Stimulated activated naive CD8-positive, alpha-beta T cell treated with anti-CD3 and anti-CD28 coated beads, Interleukin-15, amount 100 ng/mL, for 72 hours (primary cell): ENCODE results near the gene PRKN.
A peak's percentile ranks its signal among the peaks of the same experiment; 100 is the strongest.

ENCODE experiments used
- ATAC-seq: fragments of 150-1000 bp; cut with Tn5 transposase; 2 replicates; pipeline ENCODE4 v1.10.0; 2021; ENCODE audit warnings: mild to moderate bottlenecking, moderate library complexity
- DNase-seq, 2 donors: peaks; one replicate each; pipeline ENCODE4 v3.0.0; 2021 to 2022
- H3K27ac Mint-ChIP-seq, 2 donors: one replicate each; pipeline ENCODE4 v1.8.0; 2022; ENCODE audit warnings: mild to moderate bottlenecking in 2 of 2, mixed read lengths in 2 of 2, moderate library complexity in 2 of 2
- H3K27me3 Mint-ChIP-seq: one replicate; pipeline ENCODE4 v1.8.0; 2022; ENCODE audit warnings: mixed read lengths
- H3K4me1 Mint-ChIP-seq: one replicate; pipeline ENCODE4 v1.8.0; 2022; ENCODE audit warnings: mild to moderate bottlenecking, mixed read lengths
- H3K4me3 Mint-ChIP-seq, 2 donors: one replicate each; pipeline ENCODE4 v1.8.0; 2022; ENCODE audit warnings: mild to moderate bottlenecking in 2 of 2, mixed read lengths in 2 of 2, moderate library complexity in 1 of 2
- H3K9me3 Mint-ChIP-seq, 2 donors: one replicate each; pipeline ENCODE4 v1.8.0; 2022; ENCODE audit warnings: mixed read lengths in 2 of 2

The PRKN gene

DNA sequence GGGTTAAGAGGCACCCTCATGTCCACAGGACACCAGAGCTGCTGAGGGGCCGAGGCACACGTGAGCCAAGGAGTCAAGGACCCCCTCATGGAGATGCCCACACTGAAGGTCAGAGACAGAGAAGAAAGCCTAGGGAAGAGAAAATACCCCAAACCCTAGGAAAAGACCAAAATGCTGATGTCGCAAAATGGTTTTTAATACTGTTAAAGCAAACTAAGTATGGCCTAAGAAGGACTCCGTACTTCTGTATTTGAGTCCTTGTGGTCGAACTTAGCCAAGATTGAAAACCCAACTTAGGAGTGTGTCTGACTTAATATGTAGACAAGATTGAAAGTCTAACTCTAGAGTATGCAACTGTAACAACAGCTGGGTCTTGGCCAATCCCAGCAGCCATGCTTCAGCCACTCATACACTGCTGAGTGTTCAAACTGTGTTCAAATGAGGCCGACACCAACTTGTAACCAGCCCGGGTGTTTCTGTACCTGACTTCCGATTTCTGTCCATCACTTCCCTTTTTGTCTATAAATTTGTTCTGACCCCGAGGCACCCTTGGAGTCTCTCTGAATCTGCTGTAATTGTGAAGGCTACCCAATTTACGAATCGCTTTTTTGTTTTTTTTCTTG lies 1361.2 kb downstream of the PRKN start:
- Mint-ChIP-seq H3K27me3 (no peaks in the 10 kb centered on the region), H3K27ac (no peak overlapping the region), H3K4me1 (no peaks in the 10 kb centered on the region), H3K4me3 (no peak overlapping the region), H3K9me3 (peaks cover 5 to 8% of the 10 kb centered on the region in 2 donors)
- DNase-seq: no peak
- ATAC-seq: no peak

DNA sequence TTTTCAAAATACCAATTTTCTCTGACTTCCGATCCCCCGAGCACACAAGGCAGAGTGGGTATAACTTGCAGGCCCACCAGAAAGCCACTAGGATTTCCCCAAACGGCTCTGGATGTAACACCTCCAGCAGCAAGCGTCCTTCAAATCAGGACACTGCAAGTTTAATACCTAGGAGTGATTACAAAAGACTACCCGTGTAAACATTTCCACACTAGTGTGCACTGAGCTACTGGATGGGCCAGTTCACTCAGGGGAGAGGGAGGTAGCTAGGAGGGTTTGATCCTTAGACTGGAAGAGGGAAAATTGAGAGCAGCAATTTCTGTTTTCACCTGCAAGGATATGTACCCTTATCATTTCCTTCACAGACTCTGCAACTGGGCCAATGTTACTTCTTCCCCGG lies 1361.9 kb downstream of the PRKN start:
- Mint-ChIP-seq H3K27me3 (no peaks in the 10 kb centered on the region), H3K4me1 (no peaks in the 10 kb centered on the region), H3K9me3 (peaks cover 5 to 8% of the 10 kb centered on the region in 2 donors), H3K27ac (no peak overlapping the region), H3K4me3 (no peak overlapping the region)
- ATAC-seq (no peak), DNase-seq (no peak)

DNA sequence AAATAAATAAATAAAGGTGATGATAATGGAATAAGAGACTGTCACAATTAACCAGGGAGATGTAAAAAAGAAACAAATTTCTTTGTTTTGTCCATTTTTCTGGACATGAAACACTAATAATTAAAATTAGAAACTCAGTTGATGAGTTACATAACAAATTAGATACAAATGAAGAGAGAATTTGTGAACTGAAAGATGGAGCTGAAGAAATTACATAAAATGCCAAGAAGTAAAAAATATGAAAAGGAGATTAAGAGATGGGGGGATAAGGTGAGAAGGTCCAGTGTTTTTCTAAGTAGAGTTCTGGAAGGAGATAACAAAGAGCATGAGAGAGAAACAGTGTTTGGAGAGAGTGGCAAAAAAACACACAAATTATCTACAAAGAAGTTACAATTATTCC lies 1364.3 kb downstream of the PRKN start:
- H3K4me3 Mint-ChIP-seq: no peak overlapping the region
- ATAC-seq (no peak), DNase-seq (no peak)
- no peaks in the 10 kb centered on the region for H3K27me3 Mint-ChIP-seq
- no peaks in the 10 kb centered on the region for H3K4me1 Mint-ChIP-seq
- H3K9me3 Mint-ChIP-seq: peaks cover 5 to 8% of the 10 kb centered on the region in 2 donors
- H3K27ac Mint-ChIP-seq: no peak overlapping the region

DNA sequence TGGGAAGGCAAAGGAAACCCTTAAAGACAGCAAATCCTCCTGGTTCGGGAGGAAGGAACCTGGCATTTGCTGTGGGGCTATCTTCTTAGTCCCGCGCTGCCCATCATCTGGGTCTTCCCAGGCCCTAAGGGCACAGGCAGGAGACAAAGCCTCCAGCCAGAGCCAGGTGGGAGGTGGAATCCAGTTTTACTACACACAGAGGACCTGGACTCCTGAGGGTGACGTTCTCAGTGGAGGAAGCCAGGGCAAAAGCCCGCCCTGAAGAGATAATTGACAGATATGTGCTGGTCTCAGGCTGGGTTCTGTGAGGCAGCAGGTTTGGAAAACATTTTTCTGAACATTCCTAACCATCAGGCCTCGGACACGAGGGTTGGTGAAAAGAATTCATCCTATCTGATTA lies 1365.3 kb downstream of the PRKN start:
- DNase-seq (no peak), ATAC-seq (no peak)
- Mint-ChIP-seq H3K4me3 (no peak overlapping the region), H3K4me1 (no peaks in the 10 kb centered on the region), H3K27ac (no peak overlapping the region), H3K27me3 (no peaks in the 10 kb centered on the region), H3K9me3 (peaks cover 5 to 8% of the 10 kb centered on the region in 2 donors)

DNA sequence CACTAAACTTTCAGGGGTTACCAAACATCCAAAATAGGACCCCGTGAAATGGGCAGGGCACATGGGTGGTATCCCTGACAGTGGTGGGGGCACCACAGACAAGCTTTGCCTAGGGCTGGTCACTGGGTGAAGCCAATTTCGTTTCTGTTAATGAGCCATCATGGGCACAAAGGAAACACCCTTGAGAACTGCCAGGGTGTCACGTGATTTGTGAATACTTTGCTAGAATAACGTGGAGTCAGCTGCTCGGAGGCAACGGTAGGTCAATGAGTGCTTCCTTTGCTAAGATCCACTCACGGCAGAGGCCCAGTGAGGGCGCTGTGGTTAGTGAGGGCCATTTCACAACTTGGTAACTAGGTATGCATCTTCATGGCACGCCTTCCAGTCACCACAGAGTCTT lies 1366.0 kb downstream of the PRKN start:
- no peak for ATAC-seq
- no peak for DNase-seq
- peaks cover 4% of the 10 kb centered on the region for H3K4me1 Mint-ChIP-seq
- no peak overlapping the region for H3K27ac Mint-ChIP-seq
- H3K9me3 Mint-ChIP-seq: peaks cover 5 to 8% of the 10 kb centered on the region in 2 donors
- H3K4me3 Mint-ChIP-seq: no peak overlapping the region
- no peaks in the 10 kb centered on the region for H3K27me3 Mint-ChIP-seq

DNA sequence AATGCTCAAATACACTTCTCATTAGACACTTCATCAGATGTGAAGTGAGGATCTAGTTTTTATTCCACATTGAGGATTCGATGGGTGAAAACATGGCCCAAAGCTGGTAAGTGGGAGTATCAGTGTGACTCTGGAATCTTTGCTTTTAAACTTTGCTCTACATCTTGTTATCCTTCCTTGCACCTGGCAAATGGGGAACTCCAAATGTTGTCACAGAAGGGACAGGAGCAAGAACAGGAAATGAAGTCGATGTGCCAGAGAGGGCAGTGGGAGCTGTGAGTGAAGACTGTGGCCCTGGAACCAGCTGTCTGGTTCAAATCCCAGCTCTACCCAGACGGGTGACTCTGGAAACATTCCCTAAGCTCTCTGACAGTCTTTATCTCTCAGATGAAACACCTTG lies 1367.0 kb downstream of the PRKN start:
- H3K9me3 Mint-ChIP-seq: peaks cover 5 to 8% of the 10 kb centered on the region in 2 donors
- peaks cover 7% of the 10 kb centered on the region for H3K4me1 Mint-ChIP-seq
- H3K4me3 Mint-ChIP-seq: no peak overlapping the region
- ATAC-seq (no peak), DNase-seq (no peak)
- no peaks in the 10 kb centered on the region for H3K27me3 Mint-ChIP-seq
- H3K27ac Mint-ChIP-seq: no peak overlapping the region

DNA sequence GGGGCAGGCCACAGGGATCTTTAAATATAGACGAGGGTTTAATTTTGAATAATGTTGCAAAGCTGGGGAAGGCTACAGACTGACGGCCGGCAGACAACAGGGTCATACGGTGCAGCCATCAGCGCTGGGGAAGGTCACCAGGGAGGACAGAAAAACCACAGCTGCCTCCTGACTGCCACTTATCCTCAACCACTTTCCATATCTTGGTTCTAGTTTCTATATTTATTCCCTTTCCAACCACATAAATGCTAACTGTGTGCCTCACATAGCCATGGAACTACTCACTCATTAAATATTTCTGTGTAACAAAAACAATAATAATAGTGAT lies 1368.0 kb downstream of the PRKN start:
- no peak overlapping the region for H3K27ac Mint-ChIP-seq
- no peaks in the 10 kb centered on the region for H3K27me3 Mint-ChIP-seq
- no peak overlapping the region for H3K4me3 Mint-ChIP-seq
- H3K4me1 Mint-ChIP-seq: peaks cover 7% of the 10 kb centered on the region
- no peak for DNase-seq
- peaks cover 5 to 8% of the 10 kb centered on the region in 2 donors for H3K9me3 Mint-ChIP-seq
- no peak for ATAC-seq

DNA sequence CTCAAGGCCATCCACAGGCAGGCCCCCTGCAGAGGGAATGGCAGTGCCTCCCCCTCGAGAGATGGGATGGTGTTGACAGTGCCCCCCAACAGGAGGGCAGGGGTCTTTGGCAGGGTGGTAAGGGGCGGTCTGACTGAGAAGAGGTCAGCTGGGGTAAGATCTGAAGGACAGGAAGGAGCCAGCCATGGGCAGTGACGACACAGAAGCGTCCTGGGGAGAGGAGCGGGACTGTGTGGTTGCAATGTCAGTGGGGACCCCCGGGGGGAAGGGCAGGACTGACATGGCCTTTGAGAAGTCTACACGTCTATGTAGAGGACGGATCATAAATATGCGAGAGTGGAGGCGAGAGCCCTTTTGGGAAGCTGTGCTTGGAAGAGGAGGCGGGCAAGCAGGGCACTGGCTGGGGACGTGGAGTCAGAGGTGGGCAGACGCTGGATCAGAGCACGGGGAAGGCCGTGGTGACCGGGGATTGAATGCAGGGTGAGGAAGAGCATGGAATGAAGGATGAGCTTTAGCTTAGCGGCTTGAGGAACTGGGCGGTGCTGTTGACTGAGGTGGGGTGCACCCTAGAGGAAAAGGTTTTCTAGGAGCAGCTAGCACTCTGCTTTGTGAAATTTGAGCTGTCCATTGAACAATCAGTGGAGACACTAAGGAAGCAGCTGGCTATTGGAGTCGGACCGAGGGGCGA lies 1371.3 kb downstream of the PRKN start:
- Mint-ChIP-seq H3K9me3 (no peaks in the 10 kb centered on the region), H3K4me1 (peaks cover 7% of the 10 kb centered on the region), H3K4me3 (no peak overlapping the region), H3K27ac (peak overlapping the region; percentile 3 to 68), H3K27me3 (no peaks in the 10 kb centered on the region)
- no peak for DNase-seq
- peak; percentile 23 for ATAC-seq

DNA sequence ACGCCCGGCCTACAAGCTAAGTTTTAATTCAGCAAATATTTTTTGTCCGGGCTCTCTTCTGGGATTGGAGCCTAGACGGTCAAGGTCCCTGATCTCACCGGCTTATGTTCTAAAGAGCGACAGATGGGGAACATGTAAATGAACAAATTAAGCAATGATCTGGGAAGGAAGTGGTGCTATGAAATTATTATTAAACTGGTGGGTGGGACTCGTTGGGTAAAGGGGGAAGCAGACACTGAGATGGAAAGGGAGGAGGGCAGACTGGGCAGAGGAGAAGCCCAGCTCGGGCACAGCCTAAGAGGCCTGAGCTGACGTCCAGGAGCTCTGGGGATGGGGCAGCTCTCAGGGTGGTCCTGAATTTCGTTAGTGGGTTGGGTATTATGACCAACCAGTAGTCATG lies 1371.9 kb downstream of the PRKN start:
- H3K27me3 Mint-ChIP-seq: no peaks in the 10 kb centered on the region
- peaks cover 7% of the 10 kb centered on the region for H3K4me1 Mint-ChIP-seq
- ATAC-seq (no peak), DNase-seq (no peak)
- H3K9me3 Mint-ChIP-seq: no peaks in the 10 kb centered on the region
- no peak overlapping the region for H3K4me3 Mint-ChIP-seq
- H3K27ac Mint-ChIP-seq: peak overlapping the region in 1 of 2 donors; percentile 6

DNA sequence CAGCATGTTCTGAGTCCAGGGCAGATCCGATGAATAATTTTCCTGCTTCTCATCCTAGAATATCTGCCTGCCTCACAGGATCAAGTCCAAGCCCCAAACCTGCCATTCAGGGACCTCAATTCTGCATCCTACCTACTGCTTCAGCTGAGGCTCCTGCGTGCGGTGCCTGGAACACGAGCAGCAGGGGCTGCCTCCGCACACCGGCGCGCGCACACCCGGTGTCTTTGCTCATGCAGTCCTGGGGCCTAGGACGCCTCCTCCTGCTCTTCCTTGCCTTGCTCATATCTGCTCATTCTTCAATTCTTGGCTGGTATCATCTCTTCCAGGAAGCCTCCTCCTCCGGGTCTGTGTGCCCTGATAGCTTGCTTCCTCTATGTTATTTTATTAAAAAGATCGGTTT lies 1372.6 kb downstream of the PRKN start:
- Mint-ChIP-seq H3K9me3 (no peaks in the 10 kb centered on the region), H3K27me3 (no peaks in the 10 kb centered on the region), H3K4me3 (no peak overlapping the region), H3K4me1 (peaks cover 7% of the 10 kb centered on the region), H3K27ac (no peak overlapping the region)
- ATAC-seq: no peak
- no peak for DNase-seq

DNA sequence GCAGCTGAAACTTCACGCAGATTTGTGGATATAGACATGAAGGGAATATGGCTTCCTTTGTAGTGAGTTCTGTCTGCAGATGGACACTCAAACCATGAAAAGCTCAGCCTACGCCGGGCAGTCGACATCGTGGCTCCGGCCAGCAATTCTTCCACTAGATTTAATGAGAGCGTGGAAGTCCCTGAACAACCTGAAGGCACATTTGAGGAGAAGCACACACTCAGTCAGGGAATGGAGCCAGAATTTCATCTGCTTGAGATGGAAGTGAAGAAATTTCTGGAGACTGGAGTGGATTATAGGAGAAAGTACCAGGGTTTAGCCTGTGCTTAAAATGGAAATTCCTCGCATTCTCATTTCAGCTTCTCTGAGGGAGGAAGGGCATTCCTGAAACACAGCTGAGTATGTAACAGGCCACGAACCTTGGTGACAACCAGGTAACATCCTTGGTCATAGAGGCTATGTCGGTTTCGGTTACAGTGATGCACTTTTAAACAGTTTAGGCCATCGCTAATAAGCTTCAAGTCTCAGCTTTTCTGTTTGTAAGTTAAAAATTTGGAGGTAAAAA lies 1373.2 kb downstream of the PRKN start:
- no peaks in the 10 kb centered on the region for H3K9me3 Mint-ChIP-seq
- no peaks in the 10 kb centered on the region for H3K27me3 Mint-ChIP-seq
- H3K27ac Mint-ChIP-seq: no peak overlapping the region
- no peak overlapping the region for H3K4me3 Mint-ChIP-seq
- peaks cover 7% of the 10 kb centered on the region for H3K4me1 Mint-ChIP-seq
- ATAC-seq (no peak), DNase-seq (no peak)

DNA sequence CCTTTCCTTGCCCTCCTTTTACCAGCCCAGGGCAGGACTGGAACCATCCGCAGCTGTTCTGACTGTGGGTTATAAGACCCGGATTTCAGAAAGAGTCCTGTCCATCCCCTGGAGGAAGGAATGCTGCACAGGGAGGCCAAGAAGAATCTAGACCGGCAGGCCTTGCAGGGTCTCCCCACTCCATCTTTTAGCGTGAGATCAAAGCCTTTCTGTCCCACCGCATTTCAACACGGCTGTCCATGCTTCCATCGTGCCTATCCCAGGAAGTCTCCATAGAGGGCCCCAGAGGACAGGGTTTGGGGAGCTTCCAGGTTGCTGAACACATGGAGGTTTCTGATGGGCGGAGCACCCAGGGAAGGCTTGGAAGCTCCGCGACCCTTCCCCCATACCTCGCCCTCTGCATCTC lies 1374.4 kb downstream of the PRKN start:
- DNase-seq (no peak), ATAC-seq (no peak)
- Mint-ChIP-seq H3K4me3 (no peak overlapping the region), H3K27me3 (no peaks in the 10 kb centered on the region), H3K9me3 (no peaks in the 10 kb centered on the region), H3K4me1 (peaks cover 7% of the 10 kb centered on the region), H3K27ac (no peak overlapping the region)

DNA sequence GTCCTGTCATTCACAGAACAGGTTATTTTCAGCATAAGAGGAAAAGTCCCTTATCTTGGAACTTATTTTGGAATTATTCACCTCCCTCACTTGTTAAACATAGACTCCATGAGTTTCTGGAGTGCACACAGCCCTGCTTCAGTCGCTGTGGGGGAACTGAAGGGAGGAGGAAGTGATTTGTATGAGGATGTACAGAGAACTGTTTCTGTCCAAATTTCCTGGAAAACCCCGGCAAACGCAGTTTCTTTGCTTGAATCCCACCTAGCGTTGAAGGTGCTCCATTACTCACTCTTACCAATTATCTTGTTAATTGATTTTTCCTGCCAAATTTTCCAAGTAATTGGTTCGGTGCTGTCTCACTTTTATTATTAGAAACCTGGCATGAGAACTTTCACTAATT lies 1375.7 kb downstream of the PRKN start:
- H3K9me3 Mint-ChIP-seq: no peaks in the 10 kb centered on the region
- peaks cover 6% of the 10 kb centered on the region for H3K4me1 Mint-ChIP-seq
- H3K4me3 Mint-ChIP-seq: no peak overlapping the region
- H3K27ac Mint-ChIP-seq: no peak overlapping the region
- no peak for ATAC-seq
- DNase-seq: no peak
- H3K27me3 Mint-ChIP-seq: no peaks in the 10 kb centered on the region

DNA sequence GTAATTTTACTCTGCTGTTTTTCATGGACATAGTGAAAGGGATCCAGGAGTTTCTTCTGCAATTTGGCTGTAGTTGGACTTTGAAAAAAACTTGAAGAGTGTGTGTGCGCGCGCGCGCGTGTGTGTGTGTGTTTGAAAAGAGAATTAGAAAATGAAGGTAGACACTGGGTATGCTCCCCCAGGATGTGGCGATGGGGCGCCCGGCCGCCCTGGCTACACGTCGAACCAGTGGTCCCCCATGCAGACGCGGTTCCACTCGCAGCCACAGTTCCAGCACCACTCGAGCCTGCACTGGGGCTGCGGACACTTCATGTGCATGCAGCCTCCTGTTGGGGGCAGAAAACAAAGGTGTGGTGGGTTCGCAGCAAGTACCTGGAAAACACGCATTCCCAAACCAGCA lies 1377.7 kb downstream of the PRKN start:
- no peaks in the 10 kb centered on the region for H3K27me3 Mint-ChIP-seq
- ATAC-seq (no peak), DNase-seq (no peak)
- no peak overlapping the region for H3K27ac Mint-ChIP-seq
- H3K4me1 Mint-ChIP-seq: no peaks in the 10 kb centered on the region
- H3K4me3 Mint-ChIP-seq: no peak overlapping the region
- H3K9me3 Mint-ChIP-seq: no peaks in the 10 kb centered on the region

DNA sequence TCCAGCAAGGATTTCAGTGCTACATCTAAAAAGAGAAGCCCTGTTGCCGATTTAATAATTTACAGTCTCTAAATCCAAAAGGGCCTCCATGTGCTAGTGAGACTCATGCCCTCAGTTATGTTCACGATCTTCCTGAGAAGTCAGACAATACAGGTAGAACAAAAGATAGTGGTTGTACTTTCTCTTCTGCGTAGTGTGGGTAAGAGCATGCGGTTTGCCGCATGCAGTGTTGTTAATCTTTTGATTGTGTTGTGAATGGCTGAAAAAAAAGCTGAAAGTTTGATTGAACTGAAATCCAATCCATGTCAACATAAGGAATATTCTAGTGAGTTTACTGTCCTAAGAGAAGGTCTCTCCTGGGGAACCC lies 1379.0 kb downstream of the PRKN start:
- Mint-ChIP-seq H3K9me3 (no peaks in the 10 kb centered on the region), H3K4me3 (no peak overlapping the region), H3K4me1 (no peaks in the 10 kb centered on the region), H3K27me3 (no peaks in the 10 kb centered on the region), H3K27ac (no peak overlapping the region)
- ATAC-seq (no peak), DNase-seq (no peak)

DNA sequence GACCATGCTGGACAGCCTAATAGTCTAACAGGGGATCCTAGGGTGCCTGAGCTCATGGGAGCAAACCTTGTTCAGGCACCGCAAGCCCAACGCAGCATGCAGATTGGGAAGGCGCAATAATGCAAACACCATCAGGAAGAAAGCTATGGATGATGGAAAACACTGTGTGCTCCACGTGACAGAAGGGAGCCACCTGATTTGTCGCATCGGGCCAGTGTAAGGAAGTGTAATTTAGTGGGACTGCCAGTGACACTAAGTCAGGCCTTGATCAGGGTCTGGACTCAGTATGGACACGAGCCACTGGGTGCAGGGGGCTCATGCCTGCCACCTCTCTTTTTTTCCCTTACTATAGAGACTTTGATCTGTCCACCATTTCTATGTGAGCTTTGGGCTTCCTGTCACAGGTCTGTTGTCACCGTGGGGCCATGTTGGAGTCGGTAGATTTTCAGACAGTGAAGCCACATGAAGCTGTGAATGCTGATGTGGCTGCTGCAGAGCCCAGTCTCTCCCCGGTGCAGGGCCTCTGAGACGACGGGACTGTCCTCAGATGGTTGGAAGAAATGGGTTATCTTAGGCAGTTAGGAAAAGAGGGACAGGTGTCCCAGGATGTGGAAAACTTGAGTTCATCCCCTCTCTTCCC lies 1379.5 kb downstream of the PRKN start:
- Mint-ChIP-seq H3K27me3 (no peaks in the 10 kb centered on the region), H3K4me1 (no peaks in the 10 kb centered on the region), H3K4me3 (no peak overlapping the region), H3K27ac (no peak overlapping the region), H3K9me3 (no peaks in the 10 kb centered on the region)
- ATAC-seq (no peak), DNase-seq (no peak)
